Stomach (tissue), 9 donors: Measurements from ENCODE around the gene CXCL14. TPM values are rescaled to one million over a fixed set of nuclear protein-coding genes. Genes with fewer than 3 reads are reported as not detected.

Source experiments
- DNase-seq, 2 donors: peaks; one replicate each; pipeline versions ENCODE4 v3.0.0 to v3.0.0-alpha.2; 2013 to 2019
- H3K27ac ChIP-seq, 5 donors: fragments of 200-600 bp in 4 of 5; sonication (generic) in 4 of 5; one replicate each; pipeline ENCODE4 v1.5.1; 2013 to 2019; ENCODE audit warnings: mild to moderate bottlenecking in 1 of 5, moderate library complexity in 1 of 5
- H3K27me3 ChIP-seq, 3 donors: fragments of 200-600 bp; sonication (generic); one replicate each; pipeline ENCODE4 v1.5.1; 2017 to 2019; ENCODE audit warnings: mixed run types in 1 of 3
- H3K36me3 ChIP-seq, 4 donors: fragments of 200-600 bp; sonication (generic); 1 replicate in 3 of 4; 2 replicates in 1 of 4; pipeline ENCODE4 v1.5.1; 2016 to 2019
- H3K4me1 ChIP-seq, 4 donors: fragments of 200-600 bp; sonication (generic); one replicate each; pipeline ENCODE4 v1.5.1; 2016 to 2019
- H3K4me3 ChIP-seq, 4 donors: fragments of 200-600 bp; sonication (generic) in 3 of 4; one replicate each; pipeline ENCODE4 v1.5.1; 2016 to 2019; ENCODE audit warnings: mild to moderate bottlenecking in 1 of 4
- H3K9me3 ChIP-seq, 4 donors: fragments of 200-600 bp; sonication (generic); one replicate each; pipeline ENCODE4 v1.5.1; 2016 to 2019
- EP300 ChIP-seq: sonication (generic); formaldehyde crosslinking; IDR thresholded peaks from one replicate; pipeline ENCODE4 v1.6.1; 2017; ENCODE audit warnings: antibody characterized with exemption
- POLR2A ChIP-seq, 4 donors: fragments of 450-650 bp; IDR thresholded peaks; one replicate each; pipeline ENCODE4 v1.6.1; 2016; ENCODE audit warnings: antibody characterized with exemption in 4 of 4, control low read depth in 2 of 4, mild to moderate bottlenecking in 1 of 4, moderate library complexity in 1 of 4
- POLR2AphosphoS5 ChIP-seq, 3 donors: sonication (generic); formaldehyde crosslinking; IDR thresholded peaks; one replicate each; pipeline ENCODE4 v1.6.1; 2016; ENCODE audit warnings: antibody characterized with exemption in 3 of 3
- WGBS, 5 donors: extraction: QIAGEN DNeasy Blood & Tissue Kit in 3 of 5; methylation state at CpG; one replicate each; pipeline versions ENCODE4 v1.1.5 to v1.1.7; 2013 to 2018; 5-methylcytosine and 5-hydroxymethylcytosine counted together
- intact Hi-C: fragments of 100-400 bp; cut with DNase I; formaldehyde crosslinking; loops from one replicate; pipeline ENCODE4 v1.15.1; 2023; ENCODE audit warnings: low total_unique reads
- polyA plus RNA-seq, 3 donors: library from polyadenylated mRNA; stranded (reverse); fragments of 200-250 nt; gene quantifications; one replicate each; pipeline ENCODE4 v1.2.3, GENCODE V29; 2013
- total RNA-seq, 5 donors: library from RNA; depleted of rRNA; stranded (reverse); fragments of >200 nt; gene quantifications; one replicate each; pipeline versions ENCODE4 v1.1.0 to v1.2.3, GENCODE V29; 2014 to 2016
- TF ChIP-seq, protein P1 (sequence below), 7 experiments: fragments of 450-650 bp in 4 of 7; fragments of 200-600 bp in 3 of 7; sonication (generic) in 3 of 7; IDR thresholded peaks; one replicate each; pipeline ENCODE4 v1.5.1; 2016 to 2019; ENCODE audit warnings: antibody characterized with exemption in 7 of 7, control low read depth in 2 of 7, mild to moderate bottlenecking in 1 of 7
- donor health status: healthy with polysubstance abuse.
- donor health status: Bipolar disorder and iron deficiency.
- donor health status: healthy.

The CXCL14 gene
- total and polyA plus RNA-seq, 8 donors = 12.7 to 82.0 (median 32.1) TPM; not detected in 2

DNA sequence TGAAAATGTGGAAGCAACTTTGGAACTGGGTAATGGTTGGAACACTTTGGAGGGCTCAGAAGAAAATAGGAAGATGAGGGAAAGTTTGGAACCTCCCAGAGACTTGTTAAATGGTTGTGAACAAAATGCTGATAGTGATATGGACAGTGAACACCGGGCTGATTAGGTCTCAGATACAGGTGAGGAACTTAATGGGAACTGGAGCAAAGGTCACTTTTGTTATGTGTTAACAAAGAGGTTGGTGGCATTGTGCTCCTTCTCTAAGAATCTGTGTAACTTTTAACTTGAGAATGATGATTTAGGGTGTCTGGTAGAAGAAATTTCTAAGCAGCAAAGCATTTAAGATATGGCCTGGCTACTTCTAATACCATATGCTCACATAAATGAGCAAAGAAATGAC, 36.4 kb upstream of the CXCL14 start:
- Histone ChIP-seq H3K27me3 (peaks cover 0 to 3% (median 0%) of the 10 kb centered on the region in 3 donors), H3K27ac (no peak overlapping the region), H3K36me3 (no peaks in the 10 kb centered on the region), H3K4me1 (no peaks in the 10 kb centered on the region), H3K9me3 (peaks cover 0 to 36% (median 27%) of the 10 kb centered on the region in 4 donors), H3K4me3 (no peak overlapping the region)
- DNase-seq = no peak
- WGBS, 5 donors = 39 to 59% (median 48%) methylated on average over 1 of the region's 1 CpG
- TF ChIP-seq POLR2A (IDR thresholded peaks at IDR 0.05) (no peak), EP300 (no peak), POLR2AphosphoS5 (IDR thresholded peaks at IDR 0.05) (no peak)
- TF ChIP-seq, protein P1, sequence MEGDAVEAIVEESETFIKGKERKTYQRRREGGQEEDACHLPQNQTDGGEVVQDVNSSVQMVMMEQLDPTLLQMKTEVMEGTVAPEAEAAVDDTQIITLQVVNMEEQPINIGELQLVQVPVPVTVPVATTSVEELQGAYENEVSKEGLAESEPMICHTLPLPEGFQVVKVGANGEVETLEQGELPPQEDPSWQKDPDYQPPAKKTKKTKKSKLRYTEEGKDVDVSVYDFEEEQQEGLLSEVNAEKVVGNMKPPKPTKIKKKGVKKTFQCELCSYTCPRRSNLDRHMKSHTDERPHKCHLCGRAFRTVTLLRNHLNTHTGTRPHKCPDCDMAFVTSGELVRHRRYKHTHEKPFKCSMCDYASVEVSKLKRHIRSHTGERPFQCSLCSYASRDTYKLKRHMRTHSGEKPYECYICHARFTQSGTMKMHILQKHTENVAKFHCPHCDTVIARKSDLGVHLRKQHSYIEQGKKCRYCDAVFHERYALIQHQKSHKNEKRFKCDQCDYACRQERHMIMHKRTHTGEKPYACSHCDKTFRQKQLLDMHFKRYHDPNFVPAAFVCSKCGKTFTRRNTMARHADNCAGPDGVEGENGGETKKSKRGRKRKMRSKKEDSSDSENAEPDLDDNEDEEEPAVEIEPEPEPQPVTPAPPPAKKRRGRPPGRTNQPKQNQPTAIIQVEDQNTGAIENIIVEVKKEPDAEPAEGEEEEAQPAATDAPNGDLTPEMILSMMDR (IDR thresholded peaks at IDR 0.05) = no peak
- intact Hi-C loops = no loop called here

DNA sequence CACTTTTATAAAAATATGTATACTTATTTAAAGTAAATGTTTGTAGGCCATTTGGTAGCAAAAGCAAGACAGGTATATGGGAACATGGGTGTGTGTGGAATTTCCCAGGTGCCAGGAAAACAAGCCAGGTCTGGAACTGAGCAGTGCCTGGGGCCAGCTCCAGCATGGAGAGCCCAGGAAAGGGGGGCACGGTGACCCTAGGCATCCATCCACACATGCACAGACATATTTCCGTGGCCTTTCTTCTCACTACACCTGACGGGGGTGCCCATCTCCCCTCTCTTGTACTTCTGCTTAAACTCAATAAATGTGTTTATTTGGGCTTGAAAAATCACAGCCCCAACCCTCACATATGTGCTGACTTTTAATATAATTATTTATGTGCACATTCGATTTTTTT, 31.2 kb upstream of the CXCL14 start:
- WGBS, 5 donors = 54 to 69% (median 64%) methylated on average over 4 of the region's 4 CpGs
- Histone ChIP-seq H3K27me3 (peaks cover 0 to 3% (median 0%) of the 10 kb centered on the region in 3 donors), H3K36me3 (no peaks in the 10 kb centered on the region), H3K27ac (no peak overlapping the region), H3K4me3 (no peak overlapping the region), H3K9me3 (no peaks in the 10 kb centered on the region), H3K4me1 (no peaks in the 10 kb centered on the region)
- TF ChIP-seq EP300 (no peak), POLR2A (IDR thresholded peaks at IDR 0.05) (no peak), POLR2AphosphoS5 (IDR thresholded peaks at IDR 0.05) (no peak)
- TF ChIP-seq, protein P1 (IDR thresholded peaks at IDR 0.05) = no peak
- no peak for DNase-seq
- intact Hi-C loops = no loop called here

DNA sequence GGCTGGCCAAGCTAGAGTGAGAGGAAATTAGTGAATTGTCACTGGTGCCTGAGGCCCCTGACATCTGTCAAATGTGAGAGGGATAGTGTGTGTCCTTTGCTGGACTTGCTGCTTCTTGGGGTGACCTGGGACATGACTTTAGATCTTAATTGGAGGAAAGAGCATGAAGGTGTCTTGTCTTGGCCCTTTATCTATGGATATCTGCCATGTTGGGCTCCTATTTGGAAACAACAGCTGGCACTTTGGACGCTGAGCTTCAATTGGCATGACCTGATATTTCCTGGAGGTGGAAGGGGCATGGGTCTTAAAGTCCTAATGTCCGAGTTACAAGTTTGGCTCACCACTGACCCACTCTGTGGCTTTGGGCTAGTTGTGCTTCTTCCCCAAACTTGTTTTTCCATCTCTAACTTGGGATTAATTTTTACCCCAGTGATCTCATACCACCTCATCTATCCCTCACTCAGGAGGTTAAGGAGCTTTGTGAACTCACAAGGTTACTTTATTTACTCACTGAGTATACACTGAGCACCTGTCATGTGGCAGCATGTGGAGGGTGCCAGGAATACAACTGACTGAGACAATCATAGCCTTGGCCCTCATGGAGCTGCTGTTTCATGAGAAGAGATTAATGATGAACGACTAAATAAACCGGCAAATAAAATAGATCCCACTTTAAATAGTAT, 30.1 kb upstream of the CXCL14 start:
- 72 to 88% (median 79%) methylated on average over 4 of the region's 4 CpGs for WGBS, 5 donors
- H3K4me1 ChIP-seq = no peaks in the 10 kb centered on the region
- intact Hi-C loops = no loop called here
- DNase-seq = no peak
- no peaks in the 10 kb centered on the region for H3K9me3 ChIP-seq
- no peak overlapping the region for H3K4me3 ChIP-seq
- no peaks in the 10 kb centered on the region for H3K27me3 ChIP-seq
- H3K36me3 ChIP-seq = no peaks in the 10 kb centered on the region
- no peak overlapping the region for H3K27ac ChIP-seq
- TF ChIP-seq EP300 (no peak), POLR2A (IDR thresholded peaks at IDR 0.05) (no peak), POLR2AphosphoS5 (IDR thresholded peaks at IDR 0.05) (no peak)
- TF ChIP-seq, protein P1 (IDR thresholded peaks at IDR 0.05) = no peak

DNA sequence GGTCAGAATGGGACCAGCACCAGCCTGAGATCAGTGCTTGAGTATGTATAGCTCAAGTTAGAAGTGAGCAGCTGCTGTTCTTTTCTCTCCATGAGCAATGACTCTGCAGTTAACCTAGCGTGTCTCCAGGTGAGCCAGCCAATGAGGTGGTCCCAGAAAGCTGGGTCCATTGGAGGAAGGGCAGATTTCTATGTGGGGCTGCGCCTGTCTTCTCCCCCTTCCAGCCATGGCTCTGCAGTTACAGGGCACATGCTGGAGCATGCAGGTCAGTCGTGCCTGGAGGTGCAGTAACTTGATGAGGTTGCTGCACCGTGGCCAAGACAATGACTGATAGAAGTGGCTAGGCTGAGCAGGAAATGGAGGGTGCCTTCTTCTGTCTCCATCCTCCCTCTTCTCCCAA, 29.6 kb upstream of the CXCL14 start:
- 63 to 74% (median 67%) methylated on average over 4 of the region's 4 CpGs for WGBS, 5 donors
- no peaks in the 10 kb centered on the region for H3K9me3 ChIP-seq
- intact Hi-C loops = no loop called here

More for the DNA sequence above, 29.6 kb upstream of the CXCL14 start:
- Histone ChIP-seq H3K27ac (no peak overlapping the region), H3K4me3 (no peak overlapping the region), H3K27me3 (no peaks in the 10 kb centered on the region), H3K4me1 (no peaks in the 10 kb centered on the region), H3K36me3 (no peaks in the 10 kb centered on the region)
- TF ChIP-seq, protein P1 (IDR thresholded peaks at IDR 0.05) = no peak
- no peak for TF ChIP-seq POLR2A (IDR thresholded peaks at IDR 0.05)
- no peak for TF ChIP-seq POLR2AphosphoS5 (IDR thresholded peaks at IDR 0.05)
- TF ChIP-seq EP300 = no peak
- no peak for DNase-seq
